BE2C (cell line): ENCODE measurements around the gene ATG2A.

ENCODE experiments used
- DNase-seq: peaks from one replicate; pipeline ENCODE4 v3.0.0-alpha.2; 2020
- H3K27me3 ChIP-seq: fragments of 250-450 bp; sonication (Bioruptor Pico); 2 replicates; pipeline ENCODE4 v1.5.1; 2020; ENCODE audit warnings: mild to moderate bottlenecking
- H3K36me3 ChIP-seq: fragments of 250-450 bp; sonication (Bioruptor Pico); 2 replicates; pipeline ENCODE4 v1.5.1; 2020; ENCODE audit warnings: mild to moderate bottlenecking
- H3K4me1 ChIP-seq: fragments of 250-450 bp; sonication (Bioruptor Pico); 2 replicates; pipeline ENCODE4 v1.5.1; 2020
- H3K4me3 ChIP-seq: 2 replicates; pipeline ENCODE4 v1.5.1; 2011; ENCODE audit warnings: low read depth, low read length
- H3K9me3 ChIP-seq: fragments of 250-450 bp; sonication (Bioruptor Pico); 2 replicates; pipeline ENCODE4 v1.5.1; 2020
- TF ChIP-seq, protein P1 (sequence below): IDR thresholded peaks from 2 replicates; pipeline ENCODE4 v1.5.1; 2012; ENCODE audit warnings: mild to moderate bottlenecking, low read depth, low read length

ATG2A gene

DNA sequence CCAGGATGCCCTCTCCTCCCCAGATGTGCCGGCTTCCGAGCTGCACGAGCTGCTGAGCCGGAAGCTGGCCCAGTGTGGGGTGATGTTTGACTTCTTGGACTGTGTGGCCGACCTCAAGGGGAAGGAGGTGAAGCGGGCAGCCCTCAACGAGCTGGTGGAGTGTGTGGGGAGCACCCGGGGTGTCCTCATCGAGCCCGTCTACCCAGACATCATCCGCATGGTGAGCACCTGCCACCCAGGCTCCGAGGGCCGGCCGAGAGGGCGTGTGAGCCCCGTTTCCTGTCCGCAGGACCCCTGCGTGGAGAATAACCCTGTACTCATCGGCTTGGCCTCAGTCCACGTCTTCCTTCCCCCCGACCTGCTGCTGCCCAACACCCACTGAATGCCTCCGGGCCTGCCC, 9.7 kb upstream of the ATG2A start:
- TF ChIP-seq, protein P1, sequence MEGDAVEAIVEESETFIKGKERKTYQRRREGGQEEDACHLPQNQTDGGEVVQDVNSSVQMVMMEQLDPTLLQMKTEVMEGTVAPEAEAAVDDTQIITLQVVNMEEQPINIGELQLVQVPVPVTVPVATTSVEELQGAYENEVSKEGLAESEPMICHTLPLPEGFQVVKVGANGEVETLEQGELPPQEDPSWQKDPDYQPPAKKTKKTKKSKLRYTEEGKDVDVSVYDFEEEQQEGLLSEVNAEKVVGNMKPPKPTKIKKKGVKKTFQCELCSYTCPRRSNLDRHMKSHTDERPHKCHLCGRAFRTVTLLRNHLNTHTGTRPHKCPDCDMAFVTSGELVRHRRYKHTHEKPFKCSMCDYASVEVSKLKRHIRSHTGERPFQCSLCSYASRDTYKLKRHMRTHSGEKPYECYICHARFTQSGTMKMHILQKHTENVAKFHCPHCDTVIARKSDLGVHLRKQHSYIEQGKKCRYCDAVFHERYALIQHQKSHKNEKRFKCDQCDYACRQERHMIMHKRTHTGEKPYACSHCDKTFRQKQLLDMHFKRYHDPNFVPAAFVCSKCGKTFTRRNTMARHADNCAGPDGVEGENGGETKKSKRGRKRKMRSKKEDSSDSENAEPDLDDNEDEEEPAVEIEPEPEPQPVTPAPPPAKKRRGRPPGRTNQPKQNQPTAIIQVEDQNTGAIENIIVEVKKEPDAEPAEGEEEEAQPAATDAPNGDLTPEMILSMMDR, result no peak
- no peak overlapping the region for H3K4me3 ChIP-seq
- no peaks in the 10 kb centered on the region for H3K27me3 ChIP-seq
- no peaks in the 10 kb centered on the region for H3K36me3 ChIP-seq
- no peaks in the 10 kb centered on the region for H3K4me1 ChIP-seq
- no peak for DNase-seq
- no peaks in the 10 kb centered on the region for H3K9me3 ChIP-seq

GRCh38 chr11:64925536-64926436, 8.8 kb upstream of the ATG2A start:
- no peak overlapping the region for H3K4me3 ChIP-seq
- H3K27me3 ChIP-seq, result no peaks in the 10 kb centered on the region
- no peaks in the 10 kb centered on the region for H3K36me3 ChIP-seq
- no peaks in the 10 kb centered on the region for H3K4me1 ChIP-seq
- H3K9me3 ChIP-seq, result no peaks in the 10 kb centered on the region
- TF ChIP-seq, protein P1, result no peak
- no peak for DNase-seq

- TF ChIP-seq, protein P1, result no peak
- no peak for DNase-seq
- Histone ChIP-seq H3K36me3 (no peaks in the 10 kb centered on the region), H3K4me1 (no peaks in the 10 kb centered on the region), H3K27me3 (no peaks in the 10 kb centered on the region), H3K9me3 (no peaks in the 10 kb centered on the region), H3K4me3 (peak overlapping the region; percentile 63)
Observed at GRCh38 chr11:64924910-64925284, 7.9 kb upstream of the ATG2A start.

GRCh38 chr11:64923944-64924909, 7.2 kb upstream of the ATG2A start, which contains the start of gene PPP2R5B:
Gene PPP2R5B, plus strand, starts transcription at chr11:64924689. Its CDS starts 1,046 bp downstream, at chr11:64925735.
- H3K36me3 ChIP-seq, result no peaks in the 10 kb centered on the region
- peak within 1 kb of the TSS; percentile 63 for H3K4me3 ChIP-seq
- no peaks in the 10 kb centered on the region for H3K4me1 ChIP-seq
- TF ChIP-seq, protein P1, result no peak
- no peaks in the 10 kb centered on the region for H3K9me3 ChIP-seq
- peak; percentile 85 for DNase-seq
- no peaks in the 10 kb centered on the region for H3K27me3 ChIP-seq

- TF ChIP-seq, protein P1, result no peak
- H3K27me3 ChIP-seq, result no peaks in the 10 kb centered on the region
- no peaks in the 10 kb centered on the region for H3K9me3 ChIP-seq
- DNase-seq, result no peak
- H3K4me3 ChIP-seq, result no peak overlapping the region
- H3K36me3 ChIP-seq, result no peaks in the 10 kb centered on the region
- no peaks in the 10 kb centered on the region for H3K4me1 ChIP-seq
Observed at GRCh38 chr11:64923151-64923661, 6.2 kb upstream of the ATG2A start.
